Measurements from ENCODE around the gene CPLX3.

DNA sequence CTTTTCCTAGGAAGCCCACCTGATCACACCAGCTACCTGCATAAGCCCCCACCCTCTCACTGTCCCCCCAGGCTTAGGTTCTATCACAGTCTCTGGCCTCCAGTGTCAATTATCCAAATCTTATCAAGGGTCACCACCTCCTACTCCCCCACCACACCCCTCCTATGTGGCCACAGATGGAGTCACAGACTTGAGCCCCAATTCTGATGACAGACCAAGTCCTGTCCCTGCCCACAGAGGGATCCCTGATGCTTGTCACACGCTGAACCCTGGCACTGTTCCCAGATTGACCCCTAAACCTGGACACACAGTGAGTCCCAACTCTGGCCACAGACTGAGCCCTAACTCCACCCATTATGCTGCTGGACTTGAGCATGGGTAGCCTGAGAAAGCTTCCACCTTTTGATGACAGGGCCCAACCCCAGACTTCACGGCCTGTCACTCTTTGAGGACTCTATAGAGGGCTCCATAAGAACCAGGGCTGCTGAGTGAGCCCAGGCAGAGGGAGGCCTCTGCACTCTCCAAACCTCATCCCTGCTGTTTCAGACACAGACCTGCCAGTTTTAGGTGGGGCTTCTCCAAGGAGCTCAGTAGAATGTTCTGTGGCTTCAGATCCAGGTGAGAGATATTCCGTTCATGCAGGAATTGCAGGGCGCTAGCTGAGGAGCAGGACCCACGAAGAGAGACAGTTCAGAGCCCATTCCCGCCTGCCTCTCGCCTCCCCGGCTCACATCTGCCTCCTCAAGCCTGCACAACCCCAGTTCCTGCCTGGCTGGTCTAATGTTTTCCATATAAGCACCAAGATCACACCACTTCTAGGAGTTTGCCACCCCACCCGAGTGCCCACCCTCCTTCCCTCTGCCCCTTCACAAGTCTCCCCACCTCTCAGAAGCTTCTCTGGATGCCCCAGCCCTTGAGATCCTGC, 14.7 kb downstream of the CPLX3 start:
- TF ChIP-seq, protein P1, sequence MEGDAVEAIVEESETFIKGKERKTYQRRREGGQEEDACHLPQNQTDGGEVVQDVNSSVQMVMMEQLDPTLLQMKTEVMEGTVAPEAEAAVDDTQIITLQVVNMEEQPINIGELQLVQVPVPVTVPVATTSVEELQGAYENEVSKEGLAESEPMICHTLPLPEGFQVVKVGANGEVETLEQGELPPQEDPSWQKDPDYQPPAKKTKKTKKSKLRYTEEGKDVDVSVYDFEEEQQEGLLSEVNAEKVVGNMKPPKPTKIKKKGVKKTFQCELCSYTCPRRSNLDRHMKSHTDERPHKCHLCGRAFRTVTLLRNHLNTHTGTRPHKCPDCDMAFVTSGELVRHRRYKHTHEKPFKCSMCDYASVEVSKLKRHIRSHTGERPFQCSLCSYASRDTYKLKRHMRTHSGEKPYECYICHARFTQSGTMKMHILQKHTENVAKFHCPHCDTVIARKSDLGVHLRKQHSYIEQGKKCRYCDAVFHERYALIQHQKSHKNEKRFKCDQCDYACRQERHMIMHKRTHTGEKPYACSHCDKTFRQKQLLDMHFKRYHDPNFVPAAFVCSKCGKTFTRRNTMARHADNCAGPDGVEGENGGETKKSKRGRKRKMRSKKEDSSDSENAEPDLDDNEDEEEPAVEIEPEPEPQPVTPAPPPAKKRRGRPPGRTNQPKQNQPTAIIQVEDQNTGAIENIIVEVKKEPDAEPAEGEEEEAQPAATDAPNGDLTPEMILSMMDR (IDR thresholded peaks at IDR 0.05): no peak
- TF ChIP-seq POLR2A (IDR thresholded peaks at IDR 0.05): no peak
